Ascending aorta (tissue), 2 donors: ENCODE results near the gene CORO7. TPM values are rescaled to one million over a fixed set of nuclear protein-coding genes. Genes with fewer than 3 reads are reported as not detected.

Source experiments
- DNase-seq, 2 donors: peaks; one replicate each; pipeline ENCODE4 v3.0.0-alpha.2; 2019; ENCODE audit warnings: low spot score in 2 of 2
- H3K27ac ChIP-seq, 2 donors: fragments of 200-600 bp; sonication (generic); one replicate each; pipeline ENCODE4 v1.5.1; 2016 to 2017; ENCODE audit warnings: mild to moderate bottlenecking in 1 of 2
- H3K27me3 ChIP-seq: fragments of 200-600 bp; sonication (generic); one replicate; pipeline ENCODE4 v1.5.1; 2017
- H3K36me3 ChIP-seq, 2 donors: fragments of 200-600 bp; sonication (generic); one replicate each; pipeline ENCODE4 v1.5.1; 2016
- H3K4me1 ChIP-seq, 2 donors: fragments of 200-600 bp; sonication (generic); one replicate each; pipeline ENCODE4 v1.5.1; 2016 to 2017; ENCODE audit warnings: mild to moderate bottlenecking in 1 of 2
- H3K4me3 ChIP-seq, 2 donors: fragments of 200-600 bp; sonication (generic); one replicate each; pipeline ENCODE4 v1.5.1; 2016 to 2017; ENCODE audit warnings: mild to moderate bottlenecking in 1 of 2
- H3K9me3 ChIP-seq, 2 donors: fragments of 200-600 bp; sonication (generic); one replicate each; pipeline ENCODE4 v1.5.1; 2016
- intact Hi-C: fragments of 100-400 bp; cut with DNase I; formaldehyde crosslinking; loops from one replicate; pipeline ENCODE4 v1.15.1; 2023
- total RNA-seq: library from RNA; depleted of rRNA; stranded (reverse); fragments of >200 nt; gene quantifications from one replicate; pipeline ENCODE4 v1.1.0, GENCODE V29; 2016
- TF ChIP-seq, protein P1 (sequence below), 3 experiments: fragments of 200-600 bp in 2 of 3; fragments of 450-650 bp in 1 of 3; sonication (generic) in 2 of 3; IDR thresholded peaks; one replicate each; pipeline ENCODE4 v1.5.1; 2016 to 2019; ENCODE audit warnings: antibody characterized with exemption in 3 of 3, mild to moderate bottlenecking in 1 of 3, moderate library complexity in 1 of 3

Gene CORO7
- total RNA-seq, 1 donor from 2014 or later = 41.9 TPM

DNA sequence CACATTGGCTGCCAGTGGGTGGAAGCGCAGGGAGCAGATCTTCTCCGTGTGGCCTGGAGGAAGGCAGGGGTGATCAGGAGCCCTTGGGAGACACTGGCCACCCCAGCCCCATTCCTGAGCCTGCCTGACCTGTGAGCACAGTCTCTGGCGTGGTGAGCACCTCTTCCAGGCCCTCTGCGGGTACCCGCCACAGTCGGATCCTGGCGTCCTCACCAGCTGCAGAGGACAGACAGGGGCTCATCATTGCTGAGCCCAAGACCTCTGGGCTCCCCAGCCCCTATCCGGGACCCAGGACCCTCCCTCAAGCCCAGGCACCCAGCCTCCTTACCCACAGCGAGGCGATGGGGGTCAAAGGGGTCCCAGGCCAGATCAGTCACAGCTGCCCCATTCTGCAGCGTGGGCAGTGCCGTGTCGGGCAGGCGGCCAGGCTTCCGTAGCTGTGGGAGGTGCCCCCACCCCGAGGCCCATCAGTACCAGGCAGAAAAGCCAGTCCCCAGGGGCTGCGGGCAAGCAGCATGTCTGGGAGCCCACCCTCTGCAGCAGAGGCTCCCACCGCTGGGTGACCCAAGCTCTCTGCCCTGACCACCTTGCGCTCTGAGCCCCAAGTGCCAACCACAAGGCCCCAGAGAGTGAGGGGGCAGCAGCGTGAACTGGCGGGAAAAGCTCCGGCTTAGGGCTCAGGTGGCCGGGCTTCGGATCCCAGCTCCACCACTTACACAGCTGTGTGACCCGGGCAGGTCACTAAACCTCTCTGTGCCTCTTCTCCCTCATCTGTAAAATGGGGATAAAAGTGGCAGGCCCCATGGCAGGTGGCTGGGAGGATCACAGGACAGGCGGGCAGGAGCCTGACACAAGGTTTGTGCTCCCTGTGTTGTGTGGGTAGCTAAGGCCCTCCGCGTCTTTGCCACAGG is 55.1 kb downstream of the CORO7 start:
- intact Hi-C loops = no loop called here
- H3K27ac ChIP-seq = no peak overlapping the region
- H3K4me1 ChIP-seq = no peaks in the 10 kb centered on the region
- DNase-seq = no peak
- no peak overlapping the region for H3K4me3 ChIP-seq
- H3K27me3 ChIP-seq = no peaks in the 10 kb centered on the region
- TF ChIP-seq, protein P1, sequence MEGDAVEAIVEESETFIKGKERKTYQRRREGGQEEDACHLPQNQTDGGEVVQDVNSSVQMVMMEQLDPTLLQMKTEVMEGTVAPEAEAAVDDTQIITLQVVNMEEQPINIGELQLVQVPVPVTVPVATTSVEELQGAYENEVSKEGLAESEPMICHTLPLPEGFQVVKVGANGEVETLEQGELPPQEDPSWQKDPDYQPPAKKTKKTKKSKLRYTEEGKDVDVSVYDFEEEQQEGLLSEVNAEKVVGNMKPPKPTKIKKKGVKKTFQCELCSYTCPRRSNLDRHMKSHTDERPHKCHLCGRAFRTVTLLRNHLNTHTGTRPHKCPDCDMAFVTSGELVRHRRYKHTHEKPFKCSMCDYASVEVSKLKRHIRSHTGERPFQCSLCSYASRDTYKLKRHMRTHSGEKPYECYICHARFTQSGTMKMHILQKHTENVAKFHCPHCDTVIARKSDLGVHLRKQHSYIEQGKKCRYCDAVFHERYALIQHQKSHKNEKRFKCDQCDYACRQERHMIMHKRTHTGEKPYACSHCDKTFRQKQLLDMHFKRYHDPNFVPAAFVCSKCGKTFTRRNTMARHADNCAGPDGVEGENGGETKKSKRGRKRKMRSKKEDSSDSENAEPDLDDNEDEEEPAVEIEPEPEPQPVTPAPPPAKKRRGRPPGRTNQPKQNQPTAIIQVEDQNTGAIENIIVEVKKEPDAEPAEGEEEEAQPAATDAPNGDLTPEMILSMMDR (IDR thresholded peaks at IDR 0.05) = no peak
- H3K36me3 ChIP-seq = peaks cover 21 to 40% of the 10 kb centered on the region in 2 donors
- no peaks in the 10 kb centered on the region for H3K9me3 ChIP-seq

DNA sequence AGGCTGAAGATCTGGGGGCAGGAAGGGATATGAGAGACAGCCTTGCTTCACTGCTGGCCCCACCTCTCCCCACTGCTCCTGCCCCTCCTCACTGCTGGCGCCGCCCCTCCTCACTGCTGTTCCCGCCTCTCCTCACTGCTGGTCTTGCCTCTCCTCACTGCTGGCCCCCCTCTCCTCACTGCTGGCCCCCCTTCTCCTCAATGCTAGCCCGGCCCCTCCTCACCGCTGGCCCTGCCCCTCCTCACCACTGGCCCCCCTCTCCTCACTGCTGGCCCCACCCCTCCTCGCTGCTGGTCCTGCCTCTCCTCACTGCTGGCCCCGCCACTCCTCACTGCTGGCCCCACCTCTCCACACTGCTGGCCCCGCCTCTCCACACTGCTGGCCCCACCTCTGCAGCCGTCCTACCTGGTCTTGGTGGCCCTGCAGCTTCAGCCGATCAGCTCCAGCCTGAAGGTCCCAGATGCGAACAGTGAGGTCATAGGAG is 55.8 kb downstream of the CORO7 start:
- no peak for DNase-seq
- TF ChIP-seq, protein P1 (IDR thresholded peaks at IDR 0.05) = no peak
- no peak overlapping the region for H3K27ac ChIP-seq
- no peaks in the 10 kb centered on the region for H3K4me1 ChIP-seq
- no peak overlapping the region for H3K4me3 ChIP-seq
- intact Hi-C loops = no loop called here
- H3K9me3 ChIP-seq = no peaks in the 10 kb centered on the region
- peaks cover 21 to 40% of the 10 kb centered on the region in 2 donors for H3K36me3 ChIP-seq
- H3K27me3 ChIP-seq = no peaks in the 10 kb centered on the region

DNA sequence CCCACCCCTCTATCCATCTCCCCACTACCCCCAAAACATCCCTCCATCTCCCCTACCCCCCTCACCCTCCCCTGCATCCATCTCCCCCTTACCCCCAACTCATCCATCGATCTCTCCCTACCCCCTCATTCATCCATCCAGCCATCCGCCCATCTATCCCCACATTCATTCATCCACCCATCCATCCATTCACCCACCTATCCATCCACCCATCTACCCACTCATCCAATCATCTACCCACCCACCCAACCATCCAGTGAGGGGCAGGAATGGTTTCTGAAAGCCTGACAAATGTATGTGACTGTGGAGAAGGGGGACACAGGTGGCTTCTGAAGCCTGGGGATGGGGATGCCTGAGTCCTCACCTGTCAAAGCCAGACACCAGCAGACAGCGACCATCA is 56.5 kb downstream of the CORO7 start:
- DNase-seq = no peak
- no peaks in the 10 kb centered on the region for H3K27me3 ChIP-seq
- no peaks in the 10 kb centered on the region for H3K9me3 ChIP-seq
- no peaks in the 10 kb centered on the region for H3K4me1 ChIP-seq
- H3K36me3 ChIP-seq = peaks cover 21 to 40% of the 10 kb centered on the region in 2 donors
- H3K27ac ChIP-seq = no peak overlapping the region
- H3K4me3 ChIP-seq = no peak overlapping the region
- intact Hi-C loops = loop anchor here (1.0 kb wide), 1 partner anchor 42 kb away; no protein-coding TSS in a partner anchor
- TF ChIP-seq, protein P1 (IDR thresholded peaks at IDR 0.05) = no peak

DNA sequence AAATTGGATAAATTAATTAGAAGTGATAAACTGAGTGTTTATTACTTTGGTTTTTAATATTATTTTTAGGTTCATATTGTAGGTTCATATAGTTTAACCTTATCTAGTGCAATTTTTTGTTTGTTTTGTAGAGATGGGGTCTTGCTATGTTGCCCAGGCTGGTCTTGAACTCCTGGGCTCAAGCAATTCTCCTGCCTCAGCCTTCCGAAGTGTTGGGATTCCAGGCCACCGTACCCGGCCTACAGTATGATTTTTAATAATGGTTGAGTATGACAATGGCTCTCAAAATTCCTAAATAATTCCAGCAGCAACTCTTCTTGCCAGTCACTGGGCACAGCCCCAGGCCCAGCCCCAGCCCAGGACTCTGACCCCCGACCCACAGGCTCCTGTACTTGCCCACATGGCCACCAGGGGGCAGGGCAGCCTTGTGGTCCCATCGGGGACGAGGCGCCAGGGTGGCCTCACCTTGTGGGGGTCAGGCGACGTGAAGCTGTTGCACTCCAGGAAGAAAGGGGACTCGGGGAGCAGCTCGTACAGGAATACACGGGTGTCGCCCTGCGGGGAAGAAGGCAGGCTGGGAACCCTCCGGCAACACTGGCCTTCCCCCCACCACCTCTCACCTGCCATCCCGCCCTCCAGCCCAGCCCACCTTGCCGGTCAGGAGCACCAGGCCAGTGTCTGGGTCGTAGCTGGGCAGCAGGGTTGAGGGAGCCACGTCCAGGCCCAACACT is 57.4 kb downstream of the CORO7 start:
- H3K4me3 ChIP-seq = no peak overlapping the region
- H3K36me3 ChIP-seq = peaks cover 12 to 35% of the 10 kb centered on the region in 2 donors
- no peaks in the 10 kb centered on the region for H3K27me3 ChIP-seq
- H3K9me3 ChIP-seq = no peaks in the 10 kb centered on the region
- intact Hi-C loops = loop anchor here (1.0 kb wide), 1 partner anchor 43 kb away; no protein-coding TSS in a partner anchor
- peak in 1 of 2 donors; percentile 80 for DNase-seq
- no peaks in the 10 kb centered on the region for H3K4me1 ChIP-seq
- TF ChIP-seq, protein P1 (IDR thresholded peaks at IDR 0.05) = peak; percentile 98 to 99 (median 99)
- H3K27ac ChIP-seq = no peak overlapping the region

DNA sequence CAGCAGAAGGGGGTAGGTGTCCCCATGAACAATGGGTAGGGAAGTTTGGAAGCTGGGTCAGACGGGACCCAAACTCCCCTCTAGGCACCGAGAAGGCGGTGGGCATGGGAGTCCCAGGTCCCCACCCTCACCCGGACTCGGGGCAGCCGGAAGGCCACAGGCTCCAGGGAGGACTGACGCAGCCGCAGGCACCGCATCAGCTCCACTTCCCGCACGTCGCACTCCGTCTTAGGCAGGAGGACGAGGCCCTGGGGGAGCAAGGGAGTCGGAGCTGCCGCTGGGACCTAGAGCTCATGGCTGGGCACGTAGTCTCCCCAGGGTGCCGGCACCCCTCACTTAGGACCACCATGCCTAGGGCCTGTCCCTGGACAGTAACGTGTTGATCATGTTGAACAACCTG is 58.2 kb downstream of the CORO7 start:
- Histone ChIP-seq H3K4me3 (no peak overlapping the region), H3K27ac (no peak overlapping the region), H3K9me3 (no peaks in the 10 kb centered on the region), H3K4me1 (no peaks in the 10 kb centered on the region), H3K36me3 (peaks cover 10 to 32% of the 10 kb centered on the region in 2 donors), H3K27me3 (no peaks in the 10 kb centered on the region)
- intact Hi-C loops = no loop called here
- DNase-seq = no peak
- TF ChIP-seq, protein P1 (IDR thresholded peaks at IDR 0.05) = no peak
